HepG2 (cell line): ENCODE data around the gene KCTD15. TPM values are rescaled to one million over a fixed set of nuclear protein-coding genes. Genes with fewer than 3 reads are reported as not detected.
A peak's percentile ranks its signal among the peaks of the same experiment; 100 is the strongest.

ENCODE experiments used
- ARNT ChIP-seq: fragments of 450-650 bp; IDR thresholded peaks from 2 replicates; pipeline ENCODE4 v1.6.1; 2017
- CENPT ChIP-seq: sonication (generic); formaldehyde crosslinking; IDR thresholded peaks from 2 replicates; pipeline ENCODE4 v1.8.0; 2022; ENCODE audit warnings: low read depth, mild to moderate bottlenecking, moderate library complexity, missing genetic modification reagents
- GPN1 ChIP-seq: sonication (generic); formaldehyde crosslinking; IDR thresholded peaks from 2 replicates; pipeline ENCODE4 v1.5.1; 2020; ENCODE audit warnings: missing genetic modification reagents, borderline replicate concordance
- GTF3A ChIP-seq: sonication (generic); formaldehyde crosslinking; conservative IDR thresholded peaks from 2 replicates; pipeline ENCODE4 v1.4.0; 2020; ENCODE audit warnings: mild to moderate bottlenecking, missing genetic modification reagents
- HHEX ChIP-seq: IDR thresholded peaks from 2 replicates; pipeline ENCODE4 v1.6.1; 2016; ENCODE audit warnings: control low read depth
- HNF4G ChIP-seq, 2 experiments: sonication (generic) in 1 of 2; formaldehyde crosslinking in 1 of 2; IDR thresholded peaks; 2 replicates each; pipeline versions ENCODE4 v1.4.0 to v1.6.1; 2011 to 2020; ENCODE audit warnings: borderline replicate concordance in 2 of 2, low read depth in 2 of 2, mild to moderate bottlenecking in 2 of 2, low read length in 1 of 2, missing genetic modification reagents in 1 of 2, moderate library complexity in 1 of 2
- ISX ChIP-seq: sonication (generic); formaldehyde crosslinking; conservative IDR thresholded peaks from 2 replicates; pipeline ENCODE4 v1.5.0; 2020; ENCODE audit warnings: missing genetic modification reagents
- KDM6A ChIP-seq: IDR thresholded peaks from 2 replicates; pipeline ENCODE4 v1.6.1; 2016; ENCODE audit warnings: low read depth
- MAFK ChIP-seq, 2 experiments: IDR thresholded peaks in 1 of 2; conservative IDR thresholded peaks in 1 of 2; 2 replicates each; pipeline ENCODE4 v1.6.1; 2011; ENCODE audit warnings: improper control_type of control experiment in 2 of 2, low read length in 2 of 2
- NCOA1 ChIP-seq: sonication (generic); formaldehyde crosslinking; IDR thresholded peaks from 2 replicates; pipeline ENCODE4 v1.9.0; 2021; ENCODE audit warnings: missing genetic modification reagents
- SIN3A ChIP-seq: IDR thresholded peaks from 2 replicates; pipeline ENCODE4 v1.6.1; 2011; ENCODE audit warnings: low read depth, mild to moderate bottlenecking, control low read depth, low read length, borderline replicate concordance
- THYN1 ChIP-seq: sonication (generic); formaldehyde crosslinking; IDR thresholded peaks from 2 replicates; pipeline ENCODE4 v1.8.1; 2023; ENCODE audit warnings: low read depth, mild to moderate bottlenecking, moderate library complexity, missing genetic modification reagents, borderline replicate concordance
- ZFP62 ChIP-seq: sonication (generic); formaldehyde crosslinking; IDR thresholded peaks from 2 replicates; pipeline ENCODE4 v1.4.0; 2020; ENCODE audit warnings: missing genetic modification reagents
- ZNF33B ChIP-seq: sonication (generic); formaldehyde crosslinking; IDR thresholded peaks from 2 replicates; pipeline ENCODE4 v1.5.1; 2020; ENCODE audit warnings: mild to moderate bottlenecking, missing genetic modification reagents
- ZNF382 ChIP-seq: sonication (generic); formaldehyde crosslinking; IDR thresholded peaks from 2 replicates; pipeline ENCODE4 v1.5.0; 2020; ENCODE audit warnings: missing genetic modification reagents, mild to moderate bottlenecking, borderline replicate concordance
- ZNF543 ChIP-seq: sonication (generic); formaldehyde crosslinking; IDR thresholded peaks from 2 replicates; pipeline ENCODE4 v1.4.0; 2020; ENCODE audit warnings: mild to moderate bottlenecking, missing genetic modification reagents
- ZNF569 ChIP-seq: sonication (generic); formaldehyde crosslinking; IDR thresholded peaks from 2 replicates; pipeline ENCODE4 v1.5.0; 2020; ENCODE audit warnings: mild to moderate bottlenecking, missing genetic modification reagents, moderate library complexity, borderline replicate concordance
- ZNF674 ChIP-seq: sonication (generic); formaldehyde crosslinking; IDR thresholded peaks from 2 replicates; pipeline ENCODE4 v1.5.0; 2020; ENCODE audit warnings: low read depth, mild to moderate bottlenecking, missing genetic modification reagents
- polyA plus RNA-seq, 8 experiments: library from polyadenylated mRNA; depleted of rRNA in 3 of 8; stranded (reverse) in 7 of 8; unstranded in 1 of 8; fragments of >200 nt; fragmentation: Illumina TruSeq in 4 of 8; extraction: Trizol in 4 of 8; gene quantifications; 2 replicates each; pipeline versions ENCODE4 v1.2.1 to v1.2.3, GENCODE V29; 2011 to 2016; ENCODE audit warnings: low read depth in 4 of 8, missing spikeins in 1 of 8, mixed read lengths in 1 of 8; ENCODE audit not compliant: insufficient read depth in 1 of 8
- total RNA-seq, 5 experiments: library from RNA; depleted of rRNA; stranded (reverse); fragments of >200 nt; fragmentation: Illumina TruSeq; extraction: Trizol; gene quantifications; 2 replicates each; pipeline ENCODE4 v1.2.3, GENCODE V29; 2016; ENCODE audit warnings: low read depth in 1 of 5
- TF ChIP-seq, protein P1 (sequence below): sonication (generic); formaldehyde crosslinking; IDR thresholded peaks from 2 replicates; pipeline ENCODE4 v1.4.0; 2020; ENCODE audit warnings: low read depth, missing genetic modification reagents
- TF ChIP-seq, protein P2 (sequence below): sonication (generic); formaldehyde crosslinking; IDR thresholded peaks from 2 replicates; pipeline ENCODE4 v1.4.0; 2020; ENCODE audit warnings: missing genetic modification reagents
- TF ChIP-seq, protein P3 (sequence below), 2 experiments: fragments of 450-650 bp in 1 of 2; sonication (generic) in 1 of 2; formaldehyde crosslinking; IDR thresholded peaks; 2 replicates each; pipeline versions ENCODE4 v1.5.0 to v1.8.0; 2020 to 2022; ENCODE audit warnings: mild to moderate bottlenecking in 1 of 2, missing genetic modification reagents in 1 of 2
- TF ChIP-seq, protein P4 (sequence below): sonication (generic); formaldehyde crosslinking; IDR thresholded peaks from 2 replicates; pipeline ENCODE4 v1.4.0; 2020; ENCODE audit warnings: missing genetic modification reagents

KCTD15 gene
- total and polyA plus RNA-seq, 2 of the 13 experiments (the other 11 are each of a cell fraction or from before 2014, with no cell fraction given) = 13.2 to 16.7 TPM

DNA sequence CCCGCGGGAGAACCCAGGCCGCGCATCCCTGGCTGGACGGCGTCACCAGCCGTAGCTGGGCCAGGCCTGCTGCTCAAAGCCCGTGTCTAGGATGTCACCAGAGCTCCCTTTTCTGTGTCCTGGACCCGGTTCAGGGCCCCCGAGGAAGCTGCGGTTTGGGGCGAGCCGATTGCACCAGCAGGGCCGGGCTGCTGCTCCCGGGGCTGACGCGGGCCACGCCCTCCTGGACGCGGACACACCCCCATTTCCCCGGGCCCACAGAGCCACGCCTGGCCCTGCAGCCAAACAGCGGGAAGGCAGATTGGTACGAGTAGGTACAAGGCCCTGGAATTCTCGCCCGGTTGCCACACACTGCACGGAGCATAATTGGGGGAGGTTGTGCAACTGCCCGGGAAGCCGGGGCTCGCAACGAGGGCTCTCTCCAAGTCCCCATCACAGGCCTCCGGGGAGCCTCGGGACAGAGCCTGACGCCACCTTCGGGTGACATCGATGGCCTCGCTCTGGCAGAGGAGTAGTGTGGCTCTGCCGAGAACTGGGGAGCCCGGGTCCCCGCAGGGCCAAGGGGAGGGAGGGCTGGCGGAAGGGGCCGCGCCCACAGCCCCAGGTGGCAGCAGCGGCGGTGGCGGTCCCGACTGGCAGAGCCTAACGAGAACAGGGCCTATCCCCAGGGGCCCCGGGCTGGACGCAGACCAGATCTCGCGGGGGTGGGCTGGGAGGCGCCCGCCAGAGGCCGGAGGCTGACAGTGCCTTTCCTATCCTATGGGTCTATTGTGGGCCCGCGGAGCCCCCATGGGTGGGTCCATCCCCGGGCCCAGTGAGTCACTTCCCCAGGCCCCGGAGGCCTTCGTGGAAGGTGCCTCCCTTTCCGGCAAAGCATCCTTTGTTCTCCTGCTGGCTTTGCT is 23.5 kb downstream of the KCTD15 start (continued):
- TF ChIP-seq, protein P1, sequence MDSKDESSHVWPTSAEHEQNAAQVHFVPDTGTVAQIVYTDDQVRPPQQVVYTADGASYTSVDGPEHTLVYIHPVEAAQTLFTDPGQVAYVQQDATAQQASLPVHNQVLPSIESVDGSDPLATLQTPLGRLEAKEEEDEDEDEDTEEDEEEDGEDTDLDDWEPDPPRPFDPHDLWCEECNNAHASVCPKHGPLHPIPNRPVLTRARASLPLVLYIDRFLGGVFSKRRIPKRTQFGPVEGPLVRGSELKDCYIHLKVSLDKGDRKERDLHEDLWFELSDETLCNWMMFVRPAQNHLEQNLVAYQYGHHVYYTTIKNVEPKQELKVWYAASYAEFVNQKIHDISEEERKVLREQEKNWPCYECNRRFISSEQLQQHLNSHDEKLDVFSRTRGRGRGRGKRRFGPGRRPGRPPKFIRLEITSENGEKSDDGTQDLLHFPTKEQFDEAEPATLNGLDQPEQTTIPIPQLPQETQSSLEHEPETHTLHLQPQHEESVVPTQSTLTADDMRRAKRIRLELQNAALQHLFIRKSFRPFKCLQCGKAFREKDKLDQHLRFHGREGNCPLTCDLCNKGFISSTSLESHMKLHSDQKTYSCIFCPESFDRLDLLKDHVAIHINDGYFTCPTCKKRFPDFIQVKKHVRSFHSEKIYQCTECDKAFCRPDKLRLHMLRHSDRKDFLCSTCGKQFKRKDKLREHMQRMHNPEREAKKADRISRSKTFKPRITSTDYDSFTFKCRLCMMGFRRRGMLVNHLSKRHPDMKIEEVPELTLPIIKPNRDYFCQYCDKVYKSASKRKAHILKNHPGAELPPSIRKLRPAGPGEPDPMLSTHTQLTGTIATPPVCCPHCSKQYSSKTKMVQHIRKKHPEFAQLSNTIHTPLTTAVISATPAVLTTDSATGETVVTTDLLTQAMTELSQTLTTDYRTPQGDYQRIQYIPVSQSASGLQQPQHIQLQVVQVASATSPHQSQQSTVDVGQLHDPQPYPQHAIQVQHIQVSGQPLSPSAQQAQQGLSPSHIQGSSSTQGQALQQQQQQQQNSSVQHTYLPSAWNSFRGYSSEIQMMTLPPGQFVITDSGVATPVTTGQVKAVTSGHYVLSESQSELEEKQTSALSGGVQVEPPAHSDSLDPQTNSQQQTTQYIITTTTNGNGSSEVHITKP (CRISPR knock-in tag) = no peak
- TF ChIP-seq ZNF674 (CRISPR knock-in tag) (no peak), HHEX (no peak), THYN1 (CRISPR knock-in tag) (no peak), SIN3A (no peak), ARNT (no peak), HNF4G (IDR thresholded peaks at IDR 0.05; ENCODE audit: borderline replicate concordance, low read depth, low read length) (no peak), HNF4G (CRISPR knock-in tag; IDR thresholded peaks at IDR 0.05; ENCODE audit: borderline replicate concordance, low read depth) (no peak), MAFK (conservative IDR thresholded peaks at IDR 0.05 in 1 of 2, IDR thresholded peaks at IDR 0.05 in 1 of 2; ENCODE audit: low read length in 2 of 2) (no peak), NCOA1 (no peak), KDM6A (no peak), ZNF543 (CRISPR knock-in tag) (no peak), ZNF382 (CRISPR knock-in tag) (no peak), GPN1 (CRISPR knock-in tag) (no peak), ISX (no peak), ZFP62 (no peak), CENPT (no peak), ZNF33B (CRISPR knock-in tag) (no peak), GTF3A (CRISPR knock-in tag) (no peak), ZNF569 (CRISPR knock-in tag) (no peak)
- TF ChIP-seq, protein P2, sequence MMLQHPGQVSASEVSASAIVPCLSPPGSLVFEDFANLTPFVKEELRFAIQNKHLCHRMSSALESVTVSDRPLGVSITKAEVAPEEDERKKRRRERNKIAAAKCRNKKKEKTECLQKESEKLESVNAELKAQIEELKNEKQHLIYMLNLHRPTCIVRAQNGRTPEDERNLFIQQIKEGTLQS (CRISPR knock-in tag) = 0 out of 2 replicates have a peak, but pooled peaks have one; percentile 8
- TF ChIP-seq, protein P3, sequence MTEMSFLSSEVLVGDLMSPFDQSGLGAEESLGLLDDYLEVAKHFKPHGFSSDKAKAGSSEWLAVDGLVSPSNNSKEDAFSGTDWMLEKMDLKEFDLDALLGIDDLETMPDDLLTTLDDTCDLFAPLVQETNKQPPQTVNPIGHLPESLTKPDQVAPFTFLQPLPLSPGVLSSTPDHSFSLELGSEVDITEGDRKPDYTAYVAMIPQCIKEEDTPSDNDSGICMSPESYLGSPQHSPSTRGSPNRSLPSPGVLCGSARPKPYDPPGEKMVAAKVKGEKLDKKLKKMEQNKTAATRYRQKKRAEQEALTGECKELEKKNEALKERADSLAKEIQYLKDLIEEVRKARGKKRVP (CRISPR knock-in tag; IDR thresholded peaks at IDR 0.05) = peak in 1 of 2 experiments; percentile 75; a peak in 2 of 4 replicates
- TF ChIP-seq, protein P4, sequence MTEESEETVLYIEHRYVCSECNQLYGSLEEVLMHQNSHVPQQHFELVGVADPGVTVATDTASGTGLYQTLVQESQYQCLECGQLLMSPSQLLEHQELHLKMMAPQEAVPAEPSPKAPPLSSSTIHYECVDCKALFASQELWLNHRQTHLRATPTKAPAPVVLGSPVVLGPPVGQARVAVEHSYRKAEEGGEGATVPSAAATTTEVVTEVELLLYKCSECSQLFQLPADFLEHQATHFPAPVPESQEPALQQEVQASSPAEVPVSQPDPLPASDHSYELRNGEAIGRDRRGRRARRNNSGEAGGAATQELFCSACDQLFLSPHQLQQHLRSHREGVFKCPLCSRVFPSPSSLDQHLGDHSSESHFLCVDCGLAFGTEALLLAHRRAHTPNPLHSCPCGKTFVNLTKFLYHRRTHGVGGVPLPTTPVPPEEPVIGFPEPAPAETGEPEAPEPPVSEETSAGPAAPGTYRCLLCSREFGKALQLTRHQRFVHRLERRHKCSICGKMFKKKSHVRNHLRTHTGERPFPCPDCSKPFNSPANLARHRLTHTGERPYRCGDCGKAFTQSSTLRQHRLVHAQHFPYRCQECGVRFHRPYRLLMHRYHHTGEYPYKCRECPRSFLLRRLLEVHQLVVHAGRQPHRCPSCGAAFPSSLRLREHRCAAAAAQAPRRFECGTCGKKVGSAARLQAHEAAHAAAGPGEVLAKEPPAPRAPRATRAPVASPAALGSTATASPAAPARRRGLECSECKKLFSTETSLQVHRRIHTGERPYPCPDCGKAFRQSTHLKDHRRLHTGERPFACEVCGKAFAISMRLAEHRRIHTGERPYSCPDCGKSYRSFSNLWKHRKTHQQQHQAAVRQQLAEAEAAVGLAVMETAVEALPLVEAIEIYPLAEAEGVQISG (CRISPR knock-in tag) = peak; percentile 39
